Brain pericyte (primary cell): ENCODE data around the gene PRAC2.

Source experiments
- DNase-seq: peaks from one replicate; pipeline ENCODE4 v3.0.0-alpha.2; 2012; ENCODE audit warnings: low read depth, low spot score

The PRAC2 gene

GRCh38 chr17:48720266-48721008, 2.5 kb upstream of the PRAC2 start:
- no peak for DNase-seq

- no peak for DNase-seq
These were observed 2.0 kb upstream of the PRAC2 start for GRCh38 chr17:48721009-48721402.

- DNase-seq = no peak
These were observed 631 bp upstream of the PRAC2 start, which contains the start of gene PRAC1 for GRCh38 chr17:48722201-48722907. Gene PRAC1 (minus strand): TSS chr17:48722518. CDS start chr17:48722392, 126 bp downstream.

GRCh38 chr17:48723423-48724250, 652 bp downstream of the PRAC2 start:
- DNase-seq = no peak

GRCh38 chr17:48724251-48725003, 1.4 kb downstream of the PRAC2 start:
- no peak for DNase-seq

GRCh38 chr17:48725004-48725287, 2.0 kb downstream of the PRAC2 start:
- DNase-seq = no peak

GRCh38 chr17:48725288-48726064, 2.5 kb downstream of the PRAC2 start:
- no peak for DNase-seq

- no peak for DNase-seq
These were observed 3.3 kb downstream of the PRAC2 start for GRCh38 chr17:48726114-48726915.

GRCh38 chr17:48726916-48727286, 3.9 kb downstream of the PRAC2 start:
- DNase-seq = no peak

- DNase-seq = no peak
These were observed 4.6 kb downstream of the PRAC2 start for GRCh38 chr17:48727415-48728175.

- no peak for DNase-seq
These were observed 5.5 kb downstream of the PRAC2 start, which contains the start of gene HOXB13 for GRCh38 chr17:48728232-48729231. Gene HOXB13 (minus strand): TSS chr17:48728750. CDS start chr17:48728593, 157 bp downstream.

GRCh38 chr17:48729335-48730239, 6.6 kb downstream of the PRAC2 start:
- no peak for DNase-seq

- no peak for DNase-seq
These were observed 7.2 kb downstream of the PRAC2 start for GRCh38 chr17:48730240-48730550.

GRCh38 chr17:48731355-48731754, 8.4 kb downstream of the PRAC2 start:
- DNase-seq = no peak

- DNase-seq = no peak
These were observed 10.0 kb downstream of the PRAC2 start for GRCh38 chr17:48732688-48733629.
